Loucy (cell line): ENCODE results near the gene SAPCD2.

Experiments used
- CTCF ChIP-seq: fragments of 200-600 bp; sonication (generic); conservative IDR thresholded peaks from 2 replicates; pipeline ENCODE4 v1.5.1; 2014; ENCODE audit warnings: mild to moderate bottlenecking, antibody characterized with exemption, low read length
- EZH2phosphoT487 ChIP-seq: fragments of 200-600 bp; IDR thresholded peaks from 2 replicates; pipeline ENCODE4 v1.6.1; 2018; ENCODE audit warnings: antibody characterized with exemption, mild to moderate bottlenecking, moderate library complexity, borderline replicate concordance

- TF ChIP-seq CTCF: no peak
- no peak for TF ChIP-seq EZH2phosphoT487
Measured at GRCh38 chr9:137018761-137019559, 51.4 kb downstream of the SAPCD2 start.
